GM19468 (cell line): ENCODE measurements around the gene ATP11B.

Experiments used
- ATAC-seq: cut with Tn5 transposase; IDR thresholded peaks from one replicate; pipeline ENCODE4 v1.9.1; 2021; ENCODE audit warnings: mild to moderate bottlenecking, moderate library complexity, moderate number of reproducible peaks; ENCODE audit not compliant: unreplicated experiment; ENCODE audit errors: extremely low read depth

Gene ATP11B

GRCh38 chr3:182940266-182940808, 147.0 kb downstream of the ATP11B start:
- no peak for ATAC-seq

DNA sequence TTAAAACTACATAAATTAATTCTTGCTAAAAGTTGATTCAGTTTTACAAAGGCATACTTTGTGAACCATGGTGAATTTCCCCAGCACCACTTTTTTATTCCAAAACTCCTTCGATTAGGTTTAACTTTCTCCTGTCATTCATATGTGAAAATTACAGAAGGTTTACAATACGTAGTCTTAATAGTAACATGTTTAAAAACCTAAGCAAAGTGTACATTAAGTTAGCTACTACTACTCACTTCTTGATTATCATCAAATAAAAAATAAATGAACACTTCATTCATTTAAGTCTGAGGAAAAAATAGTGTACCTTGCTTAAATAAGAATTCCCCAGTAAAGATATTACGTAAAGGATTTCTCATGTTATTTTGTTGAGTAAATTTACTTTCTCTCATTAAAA, 148.4 kb downstream of the ATP11B start:
- ATAC-seq: no peak

GRCh38 chr3:182947888-182948287, 154.6 kb downstream of the ATP11B start:
- no peak for ATAC-seq

DNA sequence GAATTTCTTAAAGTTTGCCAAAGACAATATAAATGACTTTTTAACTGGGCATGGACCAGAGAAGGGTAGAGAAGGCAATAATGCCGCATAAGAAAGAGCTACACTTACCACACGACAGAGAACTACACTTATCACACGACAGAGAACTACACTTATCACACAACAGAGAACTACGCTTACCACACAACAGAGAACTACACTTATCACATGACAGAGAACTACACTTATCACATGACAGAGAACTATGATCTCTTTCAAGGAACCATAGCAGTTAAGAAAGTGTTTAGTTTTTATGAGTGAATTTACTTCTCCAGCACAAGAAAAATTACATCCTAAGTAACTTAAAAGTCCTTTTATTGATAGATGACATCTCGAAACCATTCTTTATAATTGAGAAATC, 155.0 kb downstream of the ATP11B start:
- no peak for ATAC-seq

DNA sequence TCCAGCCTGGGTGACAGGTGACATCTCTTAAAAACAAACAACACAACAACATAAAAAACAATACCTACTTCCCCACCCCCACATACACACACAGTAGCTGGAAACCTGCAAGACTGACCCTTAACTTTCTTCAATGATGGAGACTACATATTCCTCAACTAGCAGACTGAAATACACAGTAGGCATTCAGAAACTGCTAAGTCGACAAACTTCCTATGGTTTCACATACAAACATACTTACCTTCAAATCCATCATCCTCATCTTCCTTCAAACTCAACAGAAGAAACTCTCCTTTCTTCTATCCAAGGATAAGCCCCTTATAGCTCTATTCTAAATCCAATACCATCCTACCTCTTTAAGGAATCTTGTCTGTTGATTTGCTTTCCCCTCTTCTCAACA, 156.4 kb downstream of the ATP11B start:
- no peak for ATAC-seq

GRCh38 chr3:182954553-182955235, 161.4 kb downstream of the ATP11B start:
- peak; percentile 94 for ATAC-seq

DNA sequence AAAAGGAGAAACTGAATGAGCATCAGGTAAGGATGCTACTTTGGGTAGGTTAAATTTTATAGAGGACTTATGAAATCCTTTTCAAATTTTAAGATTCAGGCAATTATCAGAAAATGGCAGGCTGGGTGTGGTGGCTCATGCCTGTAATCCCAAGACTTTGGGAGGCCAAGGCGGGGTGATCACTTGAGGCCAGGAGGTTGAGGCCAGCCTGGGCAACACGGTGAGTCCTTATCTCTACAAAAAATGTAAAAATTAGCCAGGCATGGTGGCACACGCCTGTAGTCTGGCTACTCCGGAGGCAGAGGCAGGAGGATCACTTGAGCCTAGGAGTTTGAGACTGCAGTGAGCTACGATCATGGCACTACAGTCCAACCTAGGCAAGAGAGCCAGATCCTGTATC, 163.9 kb downstream of the ATP11B start:
- no peak for ATAC-seq

GRCh38 chr3:182957676-182958266, 164.5 kb downstream of the ATP11B start:
- no peak for ATAC-seq

- ATAC-seq: no peak
These were observed 166.4 kb downstream of the ATP11B start for GRCh38 chr3:182959474-182960350.

DNA sequence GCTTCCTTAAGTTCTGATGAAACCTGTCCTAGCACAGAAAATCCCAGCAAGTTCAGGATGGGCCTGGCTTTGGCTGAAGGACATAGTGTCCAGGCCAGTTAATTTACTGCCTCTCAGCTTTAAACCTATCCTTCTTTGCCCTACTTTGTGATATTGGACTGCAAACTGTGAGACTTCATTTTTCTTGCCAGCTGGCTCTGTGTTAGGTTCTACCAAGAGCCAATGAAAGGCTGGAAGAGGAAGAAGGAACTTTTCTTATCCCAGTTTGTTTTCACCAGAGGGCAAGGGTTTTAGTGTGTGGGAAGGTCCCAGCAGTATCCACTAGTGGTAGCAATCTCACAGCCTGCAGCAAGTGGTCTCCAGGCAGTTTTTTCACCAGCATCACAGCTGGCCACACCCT, 168.9 kb downstream of the ATP11B start:
- ATAC-seq: no peak

GRCh38 chr3:182964179-182964578, 170.9 kb downstream of the ATP11B start:
- no peak for ATAC-seq

- no peak for ATAC-seq
These were observed 172.6 kb downstream of the ATP11B start for GRCh38 chr3:182965861-182966366.

DNA sequence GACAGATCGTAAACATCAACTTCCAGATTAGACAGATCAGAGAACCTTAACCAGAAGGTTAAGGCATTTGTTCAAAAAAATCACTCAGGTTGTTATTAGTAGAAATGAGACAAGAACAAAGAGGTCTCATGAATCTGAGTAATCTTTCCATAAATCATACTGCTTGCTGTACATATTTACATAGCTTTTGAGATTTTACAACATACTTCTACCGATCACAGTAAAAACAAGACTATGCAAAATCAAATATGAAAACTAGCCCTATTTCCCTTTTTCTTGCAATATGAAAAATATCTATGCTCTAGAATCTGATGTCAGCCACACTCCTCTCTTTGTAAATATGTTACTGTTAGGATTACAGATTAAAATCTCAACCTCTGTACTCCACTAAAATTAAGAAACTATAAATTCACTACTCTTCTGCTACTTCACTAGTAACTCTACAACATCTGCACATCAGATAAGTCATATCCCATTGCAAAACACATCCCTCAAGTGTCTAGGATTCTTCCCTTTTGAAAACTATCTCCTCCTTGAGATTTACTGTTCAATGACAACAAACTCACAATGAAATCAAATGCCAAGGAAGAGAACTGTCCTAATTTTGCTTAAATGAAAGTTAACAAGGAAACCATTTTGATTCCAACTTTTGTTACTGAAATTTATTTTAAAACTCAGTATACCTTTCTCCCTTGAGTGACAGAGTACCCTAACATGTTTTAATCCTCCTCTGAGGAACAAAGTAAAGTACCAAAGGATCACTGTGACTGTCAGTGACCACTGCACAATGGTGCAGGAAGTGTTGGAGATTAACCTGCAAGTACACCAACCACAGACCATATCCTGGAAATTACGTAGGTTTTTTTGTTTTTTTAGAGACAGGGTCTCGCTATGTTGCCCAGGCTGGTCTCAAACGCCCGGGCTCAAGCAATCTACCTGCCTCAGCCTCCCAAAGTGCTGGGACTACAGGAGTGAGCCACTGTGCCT, 174.2 kb downstream of the ATP11B start:
- no peak for ATAC-seq

- ATAC-seq: no peak
These were observed 176.0 kb downstream of the ATP11B start for GRCh38 chr3:182969277-182969676.

DNA sequence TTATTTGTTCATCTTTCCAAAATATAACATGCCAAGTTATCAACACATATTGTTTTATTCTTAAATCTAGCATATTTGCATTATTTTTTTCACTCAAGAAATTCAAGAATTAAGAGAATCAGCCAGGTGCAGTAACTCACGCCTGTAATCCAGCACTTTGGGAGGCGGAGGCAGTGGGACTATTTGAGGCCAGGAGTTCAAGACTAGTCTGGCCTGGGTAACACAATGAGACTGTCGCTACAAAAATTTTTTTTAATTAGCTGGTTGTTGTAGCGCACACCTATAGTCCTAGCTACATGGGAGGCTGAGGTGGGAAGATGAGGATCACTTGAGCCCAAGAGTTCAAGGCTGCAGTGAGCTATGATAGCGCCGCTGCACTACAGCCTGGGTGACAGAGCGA, 176.5 kb downstream of the ATP11B start:
- ATAC-seq: no peak

- no peak for ATAC-seq
These were observed 177.6 kb downstream of the ATP11B start for GRCh38 chr3:182970811-182971418.
